ENCODE data around the gene C1QTNF7.

GRCh38 chr4:15495621-15496020 is 67.8 kb downstream of the C1QTNF7 start:
- TF ChIP-seq CTCF (IDR thresholded peaks at IDR 0.05) (no peak), POLR2A (IDR thresholded peaks at IDR 0.05) (no peak)
